ENCODE data around the gene PGAM5.
"Not testable (repeated sequence)": the region's sequence is repeated elsewhere in the genome, so short reads cannot be mapped to it uniquely, and the experiment has no call there.

The PGAM5 gene

DNA sequence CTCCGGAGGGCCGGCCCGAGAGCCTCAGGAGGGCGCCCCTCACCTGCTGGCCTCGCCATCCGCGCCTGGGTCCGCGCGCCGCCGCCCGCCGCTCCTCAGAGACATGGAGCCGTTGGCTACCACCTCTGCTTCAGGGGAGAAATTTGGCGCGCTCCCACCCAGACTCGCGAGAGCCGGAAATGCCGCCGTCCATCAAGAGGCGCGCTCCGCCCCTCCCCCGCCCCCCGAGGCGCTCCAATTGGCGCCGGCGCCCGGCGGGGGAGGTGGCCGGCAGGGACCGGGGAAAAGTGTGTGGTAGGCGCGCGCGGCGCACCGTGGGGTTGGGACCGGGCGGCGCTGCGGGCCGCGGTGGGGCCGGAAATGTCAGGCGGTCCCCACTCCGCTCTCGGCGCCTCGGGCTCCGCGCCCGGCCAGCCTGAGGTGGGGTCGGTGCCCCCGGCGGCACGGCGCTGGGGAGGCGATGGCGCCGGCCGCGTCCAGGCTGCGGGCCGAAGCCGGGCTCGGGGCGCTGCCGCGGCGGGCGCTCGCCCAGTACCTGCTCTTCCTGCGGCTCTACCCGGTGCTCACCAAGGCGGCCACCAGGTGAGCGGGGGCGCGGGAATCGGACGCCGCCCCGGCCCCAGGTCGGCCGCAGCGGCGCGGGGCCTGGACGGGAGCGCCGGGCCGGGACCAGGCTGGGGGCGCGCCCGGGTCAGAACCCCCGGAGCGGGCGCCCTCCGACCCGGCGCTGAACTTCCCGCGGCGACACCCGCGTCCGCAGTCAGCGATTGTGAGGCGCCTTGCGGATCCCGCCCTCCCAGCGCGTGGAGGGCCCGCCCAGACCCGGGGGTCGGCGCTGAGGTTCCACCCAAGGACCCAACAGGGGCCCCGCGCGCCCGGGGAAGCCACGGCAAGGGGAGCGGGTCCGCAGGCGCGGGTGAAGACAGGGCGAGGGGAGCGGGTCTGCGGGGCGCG, 23.2 kb upstream of the PGAM5 start, which contains the start of the genes POLE and PXMP2:
Gene POLE, minus strand, starts transcription at position 132 of the 954 bp plus-strand sequence. Its CDS starts 27 bp downstream, at position 105.
Gene PXMP2, plus strand, starts transcription at position 377 of the 954 bp plus-strand sequence. Its CDS starts 84 bp downstream, at position 461.
- in situ Hi-C loops (cut with MboI; ENCODE audit: low sequenced_read_pairs): no loop called here

DNA sequence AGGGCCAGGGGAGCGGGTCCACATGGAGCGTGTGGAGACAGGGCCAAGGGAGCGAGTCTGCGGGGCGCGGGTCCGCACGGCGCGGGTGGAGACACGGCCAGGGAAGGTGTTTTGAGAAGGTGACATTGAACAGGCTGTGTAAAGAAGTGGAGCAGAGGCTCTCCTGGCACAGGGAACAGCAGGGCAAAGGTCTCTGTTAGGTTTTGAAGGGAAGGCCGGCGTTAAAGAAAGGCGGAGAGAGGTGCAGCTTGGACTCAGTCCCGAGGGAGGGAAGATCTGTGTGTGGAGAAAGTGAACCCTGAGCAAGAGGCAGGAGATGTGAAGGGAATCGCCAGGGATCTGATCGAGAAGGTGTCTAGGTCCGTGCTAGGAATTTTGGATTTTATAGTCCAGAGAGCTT, 21.4 kb upstream of the PGAM5 start:
- in situ Hi-C loops (cut with MboI; ENCODE audit: low sequenced_read_pairs): no loop called here

DNA sequence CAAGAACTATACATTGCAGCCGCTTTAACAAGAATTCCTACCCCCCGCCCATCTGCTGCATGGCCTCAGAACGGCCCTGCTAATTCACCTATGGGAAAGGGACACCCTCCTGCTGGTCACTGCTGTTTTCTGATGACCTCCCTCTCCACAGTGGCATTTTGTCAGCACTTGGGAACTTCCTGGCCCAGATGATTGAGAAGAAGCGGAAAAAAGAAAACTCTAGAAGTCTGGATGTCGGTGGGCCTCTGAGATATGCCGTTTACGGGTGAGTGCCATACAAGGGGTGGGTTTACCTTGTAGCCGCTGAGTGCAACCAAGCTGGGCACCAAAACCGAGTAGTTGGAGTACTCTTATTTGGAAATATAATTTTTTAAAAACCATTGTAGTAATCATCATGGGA, 20.5 kb upstream of the PGAM5 start:
- in situ Hi-C loops (cut with MboI; ENCODE audit: low sequenced_read_pairs): no loop called here

DNA sequence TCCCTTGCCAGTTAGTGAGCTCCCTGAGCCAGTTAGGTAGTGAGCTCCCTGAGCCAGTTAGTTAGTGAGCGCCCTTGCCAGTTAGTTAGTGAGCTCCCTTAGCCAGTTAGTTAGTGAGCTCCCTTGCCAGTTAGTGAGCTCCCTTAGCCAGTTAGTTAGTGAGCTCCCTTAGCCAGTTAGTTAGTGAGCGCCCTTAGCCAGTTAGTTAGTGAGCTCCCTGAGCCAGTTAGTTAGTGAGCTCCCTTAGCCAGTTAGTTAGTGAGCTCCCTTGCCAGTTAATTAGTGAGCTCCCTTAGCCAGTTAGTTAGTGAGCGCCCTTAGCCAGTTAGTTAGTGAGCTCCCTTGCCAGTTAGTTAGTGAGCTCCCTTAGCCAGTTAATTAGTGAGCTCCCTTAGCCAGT, 18.6 kb upstream of the PGAM5 start:
- in situ Hi-C loops (cut with MboI; ENCODE audit: low sequenced_read_pairs): not testable (repeated sequence)

DNA sequence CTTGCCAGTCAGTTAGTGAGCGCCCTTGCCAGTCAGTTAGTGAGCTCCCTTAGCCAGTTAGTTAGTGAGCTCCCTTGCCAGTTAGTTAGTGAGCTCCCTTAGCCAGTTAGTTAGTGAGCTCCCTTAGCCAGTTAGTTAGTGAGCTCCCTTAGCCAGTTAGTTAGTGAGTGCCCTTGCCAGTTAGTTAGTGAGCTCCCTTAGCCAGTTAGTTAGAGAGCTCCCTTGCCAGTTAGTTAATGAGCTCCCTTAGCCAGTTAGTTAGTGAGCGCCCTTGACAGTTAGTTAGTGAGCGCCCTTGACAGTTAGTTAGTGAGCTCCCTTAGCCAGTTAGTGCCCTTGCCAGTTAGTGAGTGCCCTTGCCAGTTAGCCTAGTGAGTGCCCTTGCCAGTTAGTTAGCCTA, 15.8 kb upstream of the PGAM5 start:
- in situ Hi-C loops (cut with MboI; ENCODE audit: low sequenced_read_pairs): not testable (repeated sequence)

DNA sequence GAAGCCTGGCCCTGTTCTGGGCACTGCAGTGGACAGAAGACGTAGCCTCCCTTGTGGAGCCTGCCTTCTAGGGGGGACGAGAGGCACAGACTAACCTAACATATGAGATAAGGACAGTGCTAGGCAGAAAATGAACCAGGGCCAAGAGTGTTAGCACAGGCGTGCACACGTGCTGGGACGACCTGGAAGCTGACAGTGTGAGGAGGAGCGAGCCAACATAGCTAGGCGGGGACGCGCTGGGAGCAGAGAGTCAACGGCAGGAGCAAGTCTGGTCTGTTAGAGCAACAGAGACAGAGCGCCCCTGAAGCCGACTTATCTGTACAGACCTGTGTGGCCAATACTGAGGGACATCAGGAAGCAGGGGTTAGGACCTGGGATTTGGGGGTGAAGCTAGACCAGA, 15.2 kb upstream of the PGAM5 start:
- in situ Hi-C loops (cut with MboI; ENCODE audit: low sequenced_read_pairs): no loop called here

DNA sequence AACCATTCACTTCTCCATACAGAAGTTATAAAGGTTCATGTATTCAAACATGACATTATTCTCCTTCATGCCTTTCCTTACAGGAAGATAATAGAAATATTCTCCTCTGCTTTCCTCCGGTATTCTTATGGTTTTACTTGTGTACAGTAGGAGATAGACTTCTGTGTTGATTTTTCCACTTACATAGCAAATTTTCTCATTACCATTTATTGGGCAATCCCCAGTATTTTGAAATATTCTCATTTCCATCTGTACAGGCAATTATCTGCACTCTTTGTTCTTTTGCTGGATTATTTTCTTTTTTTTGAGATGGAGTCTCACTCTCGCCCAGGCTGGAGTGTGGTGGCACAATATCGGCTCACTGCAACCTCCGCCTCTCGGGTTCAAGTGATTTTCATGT, 12.3 kb upstream of the PGAM5 start:
- in situ Hi-C loops (cut with MboI; ENCODE audit: low sequenced_read_pairs): no loop called here

DNA sequence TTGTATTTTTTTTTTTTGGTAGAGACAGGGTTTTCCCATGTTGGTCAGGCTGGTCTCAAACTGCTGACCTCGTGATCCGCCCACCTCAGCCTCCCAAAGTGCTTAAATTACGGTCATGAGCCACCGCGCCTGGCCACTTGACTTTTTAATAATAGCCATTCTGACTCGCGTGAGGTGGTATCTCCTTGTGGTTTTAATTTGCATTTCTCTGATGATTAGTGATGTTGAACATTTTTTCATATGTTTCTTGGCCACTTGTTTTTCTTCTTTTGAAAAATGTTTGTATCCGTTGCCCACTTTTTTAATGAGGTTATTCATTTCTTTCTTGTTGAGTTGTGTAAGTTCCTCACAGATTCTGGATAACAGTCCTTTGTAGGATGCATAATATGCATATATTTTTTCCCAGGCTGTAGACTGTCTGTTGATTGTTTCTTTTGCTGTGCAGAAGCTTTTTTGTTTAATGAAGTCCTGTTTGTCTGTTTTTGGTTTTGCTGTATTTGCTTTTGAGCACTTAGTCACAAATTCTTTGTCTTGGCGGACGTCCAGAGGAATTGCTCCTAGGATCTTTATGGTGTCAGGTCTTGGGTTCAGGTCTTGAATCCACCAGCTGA, 10.3 kb upstream of the PGAM5 start:
- in situ Hi-C loops (cut with MboI; ENCODE audit: low sequenced_read_pairs): no loop called here

DNA sequence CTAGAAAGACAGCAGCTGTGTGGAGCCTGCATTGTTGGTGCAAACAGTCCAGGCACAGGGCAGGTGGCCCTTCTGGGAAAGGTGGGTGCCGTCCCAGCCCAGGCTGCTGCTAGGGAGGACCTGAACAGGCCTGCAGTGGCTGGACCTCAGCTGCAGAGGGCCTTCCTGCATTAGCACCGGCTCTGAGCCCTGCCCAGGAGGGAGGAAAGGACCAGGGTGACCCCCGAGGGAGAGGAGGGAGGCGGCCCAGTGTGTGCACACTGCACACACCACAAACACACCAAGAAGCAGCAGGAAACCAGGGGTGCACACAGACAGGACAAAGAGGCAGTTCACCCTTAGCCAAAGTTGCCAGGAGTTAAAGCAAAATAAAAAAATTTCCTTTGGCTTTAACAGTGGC, 8.0 kb upstream of the PGAM5 start:
- in situ Hi-C loops (cut with MboI; ENCODE audit: low sequenced_read_pairs): no loop called here

DNA sequence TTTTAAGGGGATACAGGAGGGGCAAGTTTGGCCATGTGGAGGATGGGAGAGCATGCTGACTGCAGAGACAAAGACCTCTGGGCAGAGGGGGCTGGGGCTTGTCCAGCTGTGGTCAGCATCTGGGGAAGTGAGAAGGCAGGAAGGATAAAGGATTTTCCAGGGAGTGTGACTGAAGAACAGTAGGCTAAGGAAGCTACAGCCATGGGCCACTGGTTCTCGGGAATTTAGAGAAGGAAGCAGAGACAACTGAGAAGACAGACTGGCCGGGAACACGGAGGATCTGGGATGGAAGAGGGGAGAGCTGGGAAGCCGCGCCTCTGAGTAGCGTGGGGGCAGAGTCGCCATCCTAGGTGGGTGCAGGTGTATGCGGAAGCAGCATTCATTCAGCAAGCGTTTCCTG, 7.0 kb upstream of the PGAM5 start:
- in situ Hi-C loops (cut with MboI; ENCODE audit: low sequenced_read_pairs): no loop called here

DNA sequence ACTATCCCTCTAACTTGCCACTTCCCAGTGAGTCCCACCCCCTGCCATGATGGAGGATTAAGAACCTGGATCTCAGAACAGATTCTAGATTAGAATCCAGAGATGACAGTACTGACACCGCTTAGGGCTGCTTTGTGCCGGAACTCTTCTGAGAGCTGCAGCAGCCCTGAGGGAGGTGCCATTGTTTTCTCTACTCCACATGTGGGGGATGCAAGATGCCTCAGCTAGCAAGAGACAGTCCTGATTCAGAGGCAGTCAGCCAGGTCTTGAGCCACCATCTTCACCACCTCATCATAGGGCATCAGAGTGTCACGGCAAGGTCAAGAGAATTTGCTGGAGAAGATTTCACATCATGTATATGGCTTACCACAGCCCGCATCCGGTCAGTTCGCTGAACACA, 3.4 kb upstream of the PGAM5 start:
- in situ Hi-C loops (cut with MboI; ENCODE audit: low sequenced_read_pairs): no loop called here

DNA sequence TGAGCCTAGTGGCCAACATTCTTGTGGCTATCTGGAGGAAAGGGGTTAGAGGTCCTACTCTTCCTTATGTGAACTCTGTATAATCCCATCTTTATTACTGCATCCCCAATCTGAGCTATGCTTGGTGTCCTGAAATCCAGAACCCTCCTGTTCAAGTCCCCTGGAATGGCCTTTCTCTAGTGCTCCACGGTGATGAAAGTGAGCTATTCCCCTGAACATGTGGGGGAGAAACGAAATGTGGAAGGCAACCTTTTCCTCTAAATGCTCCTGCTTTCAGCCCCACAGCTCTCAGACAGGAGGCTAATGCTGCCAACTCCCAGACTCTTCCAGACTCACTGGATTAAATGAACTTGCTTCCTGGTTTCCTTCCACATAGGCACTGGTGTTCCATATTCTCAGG, 2.5 kb upstream of the PGAM5 start:
- in situ Hi-C loops (cut with MboI; ENCODE audit: low sequenced_read_pairs): no loop called here

DNA sequence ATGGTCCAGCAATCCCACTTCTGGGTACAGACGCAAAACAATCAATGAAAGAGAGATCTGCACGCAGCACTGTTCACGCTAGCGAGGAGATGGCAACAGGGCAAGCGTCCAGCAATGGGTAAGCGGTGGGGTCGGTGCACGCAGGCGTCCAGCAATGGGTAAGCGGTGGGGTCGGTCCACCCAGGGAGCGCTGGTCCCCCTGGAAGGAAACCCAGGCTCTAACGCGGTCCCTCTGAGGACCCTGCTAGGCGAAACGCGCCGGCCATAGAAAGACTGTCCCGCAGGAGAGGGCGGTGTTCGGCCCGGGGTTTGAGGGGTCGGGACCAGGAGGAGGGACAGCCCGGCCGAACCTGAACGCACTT, 618 bp upstream of the PGAM5 start:
- in situ Hi-C loops (cut with MboI; ENCODE audit: low sequenced_read_pairs): no loop called here

DNA sequence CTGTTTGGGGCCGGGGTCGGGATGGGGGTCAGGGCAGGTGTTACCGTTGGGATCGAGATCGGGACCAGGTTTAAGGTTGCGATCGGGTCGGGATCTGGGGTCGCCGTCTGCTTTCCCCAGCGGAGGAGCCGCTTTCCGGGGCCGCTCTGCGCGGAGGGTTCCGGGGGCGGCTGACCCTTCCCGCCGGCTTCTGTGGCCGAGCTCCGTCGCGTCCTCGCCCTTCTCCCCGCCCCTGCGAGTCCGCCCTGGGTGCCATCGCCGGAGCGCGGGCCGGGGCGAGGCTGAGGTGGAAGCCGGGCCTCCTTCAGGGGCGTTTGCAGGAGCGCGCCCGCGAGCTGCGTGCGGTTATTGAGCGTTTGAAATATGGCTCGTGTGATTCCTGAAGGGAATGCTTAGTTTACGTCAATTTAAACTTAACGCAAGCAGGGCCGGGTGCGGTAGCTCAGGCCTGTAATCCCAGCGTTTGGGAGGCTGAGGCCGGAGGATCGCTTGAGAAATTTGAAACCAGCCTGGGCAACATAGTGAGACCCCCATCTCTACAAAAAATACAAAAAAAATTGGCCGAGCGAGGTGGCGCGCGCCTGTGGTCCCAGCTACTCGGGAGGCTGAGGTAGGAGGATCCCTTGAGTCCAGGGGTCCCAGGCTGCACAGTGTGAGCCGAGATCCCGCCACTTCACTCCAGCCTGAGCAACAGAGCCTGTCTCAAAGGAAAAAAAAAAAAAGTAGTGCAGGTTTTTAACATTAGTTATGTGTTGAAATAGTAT, 620 bp downstream of the PGAM5 start:
- in situ Hi-C loops (cut with MboI; ENCODE audit: low sequenced_read_pairs): no loop called here

DNA sequence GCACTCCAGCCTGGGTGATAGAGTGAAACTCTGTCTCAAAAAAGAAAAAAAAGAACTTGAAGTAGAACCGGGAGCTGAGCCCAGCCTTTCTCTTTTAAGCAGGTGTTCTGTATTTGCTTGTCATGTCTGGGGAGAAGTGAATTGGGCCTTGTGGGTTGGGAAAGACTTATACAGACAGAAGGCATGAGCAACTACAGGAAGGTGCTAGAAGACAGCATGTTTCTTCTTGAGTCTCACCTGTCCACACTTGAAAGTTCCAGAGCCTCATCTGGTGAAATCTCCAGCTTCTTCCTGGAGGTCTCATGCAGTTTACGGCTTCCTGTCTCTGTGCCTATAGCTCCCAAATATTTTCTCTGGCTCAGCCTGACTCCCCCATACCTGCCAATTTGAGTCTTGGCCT, 2.5 kb downstream of the PGAM5 start:
- in situ Hi-C loops (cut with MboI; ENCODE audit: low sequenced_read_pairs): no loop called here

DNA sequence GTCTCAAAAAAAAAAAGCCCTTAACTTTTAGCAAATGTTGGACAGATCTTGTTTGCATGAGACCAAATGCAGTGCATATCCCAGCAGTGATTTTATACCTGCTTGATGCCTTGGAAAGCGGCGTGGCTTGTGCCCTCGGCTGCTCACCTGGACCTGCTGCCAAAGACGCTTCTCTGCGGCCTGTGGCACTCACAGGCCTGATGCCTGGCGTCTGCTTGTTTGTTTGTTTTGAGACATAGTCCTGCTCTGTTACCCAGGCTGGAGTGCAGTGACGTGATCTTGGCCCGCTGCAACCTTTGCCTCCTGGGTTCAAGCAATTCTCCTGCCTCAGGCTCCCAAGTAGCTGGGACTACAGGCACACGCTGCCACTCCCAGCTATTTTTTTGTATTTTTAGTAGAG, 5.2 kb downstream of the PGAM5 start:
- in situ Hi-C loops (cut with MboI; ENCODE audit: low sequenced_read_pairs): no loop called here

DNA sequence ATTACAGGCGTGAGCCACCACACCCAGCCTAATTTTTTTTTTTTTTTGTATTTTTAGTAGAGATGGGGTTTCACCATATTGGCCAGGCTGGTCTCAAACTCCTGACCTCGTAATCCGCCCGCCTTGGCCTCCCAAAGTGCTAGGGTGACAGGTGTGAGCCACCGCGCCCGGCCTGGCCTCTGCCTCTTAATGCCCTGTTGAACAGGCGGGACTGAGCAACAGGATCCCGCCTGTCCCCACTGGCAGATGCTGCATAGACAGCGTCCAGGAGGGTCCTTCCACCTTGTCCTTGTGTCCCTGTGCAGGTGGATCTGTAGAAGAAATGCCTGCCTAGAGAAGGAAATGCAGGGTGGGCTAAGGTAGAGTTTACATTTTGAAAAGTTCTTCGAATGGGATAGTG, 5.7 kb downstream of the PGAM5 start:
- in situ Hi-C loops (cut with MboI; ENCODE audit: low sequenced_read_pairs): no loop called here

DNA sequence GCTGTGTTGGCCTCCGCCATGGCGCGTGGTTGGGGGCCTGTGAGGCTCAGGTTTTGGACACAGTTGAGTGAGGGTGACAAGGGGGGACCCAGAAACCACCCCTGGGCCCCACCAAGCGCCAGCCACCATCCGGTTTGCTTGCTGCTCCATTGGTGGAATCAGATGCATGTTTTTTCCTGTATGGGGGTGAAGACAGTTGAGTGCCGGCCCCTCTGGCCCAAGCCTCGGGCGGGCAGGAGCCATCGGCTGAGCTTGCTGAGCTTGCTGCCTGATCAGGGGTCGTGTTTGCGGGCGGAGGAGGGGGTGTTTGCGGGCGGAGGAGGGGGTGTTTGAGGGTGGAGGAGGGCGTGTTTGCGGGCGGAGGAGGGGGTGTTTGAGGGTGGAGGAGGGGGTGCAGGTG, 6.4 kb downstream of the PGAM5 start:
- in situ Hi-C loops (cut with MboI; ENCODE audit: low sequenced_read_pairs): no loop called here

DNA sequence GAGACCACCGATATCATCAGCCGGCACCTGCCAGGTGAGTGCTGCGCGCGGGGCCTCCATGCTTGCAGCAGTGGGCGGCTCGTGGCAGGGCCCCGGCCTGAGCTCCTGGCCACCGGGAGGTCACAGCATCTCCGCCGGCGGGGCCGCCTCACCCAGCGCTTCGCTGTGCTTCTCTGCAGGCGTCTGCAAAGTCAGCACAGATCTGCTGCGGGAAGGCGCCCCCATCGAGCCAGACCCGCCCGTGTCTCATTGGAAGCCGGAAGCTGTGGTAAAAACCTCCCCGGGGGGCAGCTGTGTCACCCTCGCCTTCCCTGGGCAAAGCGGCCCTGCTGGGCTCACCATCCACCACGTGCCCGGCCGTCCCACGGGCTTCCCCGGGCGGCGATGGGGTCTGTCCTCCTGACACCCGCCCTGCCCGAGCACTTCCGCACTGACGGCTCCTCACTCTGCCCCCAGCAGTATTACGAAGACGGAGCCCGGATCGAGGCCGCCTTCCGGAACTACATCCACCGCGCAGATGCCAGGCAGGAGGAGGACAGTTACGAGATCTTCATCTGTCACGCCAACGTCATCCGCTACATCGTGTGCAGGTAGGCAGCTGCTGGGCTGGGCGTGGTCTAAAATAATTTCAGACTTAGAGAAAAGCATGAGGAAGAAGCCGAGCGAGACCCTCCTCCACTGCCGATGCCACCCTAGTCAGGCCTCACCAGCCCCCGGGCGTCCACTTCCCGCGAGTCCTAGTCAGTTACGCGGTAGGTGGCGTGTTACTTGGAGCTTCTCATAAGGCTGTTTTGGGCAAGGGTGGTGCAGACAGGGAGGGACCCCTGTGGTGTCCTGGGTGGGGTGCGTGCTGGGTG, 7.1 kb downstream of the PGAM5 start:
- in situ Hi-C loops (cut with MboI; ENCODE audit: low sequenced_read_pairs): no loop called here

DNA sequence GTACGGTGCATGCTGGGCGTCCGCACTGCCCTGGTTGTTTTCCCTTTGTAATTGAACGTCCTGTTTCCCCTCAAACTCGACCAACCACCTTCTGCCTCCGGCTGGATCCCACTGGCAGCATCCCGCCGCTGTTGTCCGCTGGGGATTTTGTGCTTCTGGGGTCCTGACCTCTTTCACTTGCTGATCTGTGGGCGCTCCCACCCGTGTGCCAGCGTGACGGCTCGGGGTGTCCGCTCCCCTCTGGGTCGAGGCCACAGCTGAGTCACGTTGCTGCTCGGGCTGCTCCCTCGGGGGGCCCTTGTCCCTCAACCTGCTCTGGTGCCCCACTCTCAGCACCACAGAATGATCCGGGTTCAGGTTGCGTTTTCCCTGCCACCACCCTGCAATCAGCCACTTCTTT, 8.0 kb downstream of the PGAM5 start:
- in situ Hi-C loops (cut with MboI; ENCODE audit: low sequenced_read_pairs): no loop called here
